ELF-1 (cell line): ENCODE results near the gene NUBP1.
"Not testable (repeated sequence)": the region's sequence is repeated elsewhere in the genome, so short reads cannot be mapped to it uniquely, and the experiment has no call there.

Experiments
- DNase-seq: peaks from one replicate; pipeline ENCODE4 v3.0.0-alpha.2; 2016; ENCODE audit warnings: low read depth, low spot score

NUBP1 gene

DNA sequence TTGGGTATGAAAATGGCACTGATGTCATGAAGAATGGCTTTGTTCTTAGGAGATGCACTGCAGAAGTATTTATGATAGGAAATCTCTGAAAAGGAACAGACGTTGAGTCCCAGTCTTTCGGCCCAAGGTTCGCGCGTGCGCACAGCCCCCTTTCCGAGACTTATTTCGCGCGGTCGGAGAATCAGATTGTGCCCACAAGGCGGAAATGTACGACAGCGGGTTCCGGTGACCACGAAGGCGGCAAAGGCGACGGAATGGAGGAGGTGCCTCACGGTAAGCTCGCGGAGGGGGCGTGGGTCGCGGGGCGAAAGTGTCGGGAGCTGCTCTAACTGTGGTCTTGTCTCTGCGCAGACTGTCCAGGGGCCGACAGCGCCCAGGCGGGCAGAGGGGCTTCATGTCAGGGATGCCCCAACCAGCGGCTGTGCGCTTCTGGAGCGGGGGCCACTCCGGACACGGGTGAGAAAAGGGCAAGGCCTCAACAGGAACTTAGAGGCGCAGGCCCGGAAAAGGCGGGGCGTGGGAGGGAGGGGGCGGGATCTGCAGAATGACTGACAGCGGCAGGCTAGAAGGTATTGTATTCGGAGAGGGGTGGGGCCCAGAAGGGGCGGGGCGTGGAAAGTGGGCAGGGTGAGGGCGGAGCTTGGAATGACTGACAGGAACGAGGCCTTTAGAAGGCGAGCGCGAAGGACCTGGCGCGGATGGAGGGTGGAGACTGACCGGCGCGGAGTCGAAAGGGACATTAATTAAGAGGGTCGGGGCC lies at the start of gene NUBP1:
Gene NUBP1, plus strand, starts transcription at position 233 of the 760 bp plus-strand sequence. Its CDS starts 22 bp downstream, at position 255.
- DNase-seq: peak; percentile 97

DNA sequence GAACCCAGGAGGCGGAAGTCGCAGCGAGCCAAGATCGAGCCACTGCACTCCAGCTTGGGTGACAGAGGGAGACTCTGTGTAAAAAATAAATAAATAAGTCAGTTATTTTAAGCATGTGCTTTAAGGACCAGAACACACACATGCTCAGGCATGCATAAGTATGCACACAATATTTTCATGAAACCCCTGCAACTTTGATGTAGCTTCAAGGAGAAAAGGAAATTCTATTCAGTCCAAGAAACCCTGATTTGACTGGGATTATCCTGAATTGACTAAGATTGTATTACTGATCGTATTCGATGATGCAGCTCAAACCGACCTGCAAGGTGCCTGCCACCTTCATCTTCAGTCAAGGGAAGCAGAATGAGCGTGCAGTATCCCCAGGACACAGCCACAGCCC lies 49.8 kb upstream of the NUBP1 start:
- no peak for DNase-seq

DNA sequence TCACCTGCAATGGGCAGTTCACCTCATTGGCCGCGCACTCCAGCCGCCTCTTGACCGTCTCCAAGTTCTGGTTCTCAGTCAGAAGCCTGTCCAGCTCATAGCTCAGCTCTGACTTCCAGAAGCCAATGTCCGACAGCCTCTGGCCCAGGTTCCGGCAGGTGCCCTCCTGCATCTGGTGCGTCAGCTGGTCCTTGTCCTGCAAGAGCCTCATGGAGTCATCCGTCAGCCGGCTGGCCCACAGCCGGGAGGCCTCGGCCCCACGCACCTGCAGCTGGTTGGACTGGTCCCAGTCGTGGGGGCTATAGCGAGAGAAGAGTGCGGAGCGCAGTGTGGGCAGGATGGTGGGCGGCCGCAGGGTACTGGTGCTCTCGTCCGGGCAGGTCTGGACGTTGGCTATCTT lies 49.3 kb upstream of the NUBP1 start:
- DNase-seq: no peak

DNA sequence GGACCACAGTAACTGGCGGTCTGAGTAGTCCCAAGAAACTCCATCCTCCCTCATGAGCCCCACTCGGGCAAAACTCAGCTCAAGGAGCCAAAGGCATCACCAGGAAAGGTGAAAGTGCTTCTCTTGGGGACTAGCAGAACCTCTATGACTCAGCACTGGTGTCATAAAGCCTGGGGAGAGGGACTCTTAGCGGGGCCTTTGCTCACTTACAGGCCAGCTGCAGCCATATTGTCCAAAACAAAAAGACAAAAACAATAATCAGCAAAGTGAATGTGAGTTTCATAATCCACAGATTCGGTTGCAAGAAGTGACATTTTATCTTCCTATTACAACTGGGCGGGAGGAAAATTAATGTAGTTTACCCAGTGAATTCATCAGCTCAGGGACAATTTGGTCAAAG lies 48.8 kb upstream of the NUBP1 start, which contains the start of gene TEKT5:
Gene TEKT5, minus strand, starts transcription at position 101 of the 400 bp plus-strand sequence. Its CDS starts 57 bp downstream, at position 44.
- no peak for DNase-seq

DNA sequence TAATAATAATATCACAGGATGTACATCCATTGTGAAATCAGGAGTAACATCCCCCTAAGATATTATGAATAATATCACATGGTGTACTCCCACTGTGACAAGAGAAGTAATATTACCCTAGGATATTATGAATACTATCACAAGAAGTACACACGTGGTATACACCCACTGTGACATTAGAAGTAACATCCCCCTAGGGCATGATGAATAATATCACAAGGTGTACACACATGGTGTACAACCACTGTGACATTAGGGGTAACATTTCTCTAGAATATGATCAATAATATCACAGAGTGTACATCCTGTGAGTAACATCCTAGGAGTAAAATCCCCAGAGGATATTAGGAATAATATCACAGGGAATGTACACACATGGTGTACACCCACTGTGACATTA lies 43.9 kb upstream of the NUBP1 start:
- DNase-seq: no peak

DNA sequence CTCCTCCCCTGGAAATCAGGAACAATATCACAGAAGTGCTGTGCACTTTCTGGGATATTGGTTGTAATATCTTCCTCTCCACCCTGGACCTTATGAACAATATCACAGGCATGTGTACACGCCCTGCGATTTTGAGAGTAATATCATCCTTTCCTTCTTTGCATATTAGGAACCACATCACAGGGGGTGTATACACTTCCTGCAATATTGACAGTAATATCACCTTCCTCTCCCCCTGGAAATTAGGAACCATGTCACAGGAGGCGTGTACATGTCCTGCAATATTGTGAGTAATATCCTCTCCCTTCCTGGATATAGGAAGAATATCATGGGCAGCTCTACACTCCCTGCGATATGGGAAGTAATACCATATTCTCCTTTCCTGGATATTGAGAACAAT lies 34.7 kb upstream of the NUBP1 start:
- DNase-seq: no peak

DNA sequence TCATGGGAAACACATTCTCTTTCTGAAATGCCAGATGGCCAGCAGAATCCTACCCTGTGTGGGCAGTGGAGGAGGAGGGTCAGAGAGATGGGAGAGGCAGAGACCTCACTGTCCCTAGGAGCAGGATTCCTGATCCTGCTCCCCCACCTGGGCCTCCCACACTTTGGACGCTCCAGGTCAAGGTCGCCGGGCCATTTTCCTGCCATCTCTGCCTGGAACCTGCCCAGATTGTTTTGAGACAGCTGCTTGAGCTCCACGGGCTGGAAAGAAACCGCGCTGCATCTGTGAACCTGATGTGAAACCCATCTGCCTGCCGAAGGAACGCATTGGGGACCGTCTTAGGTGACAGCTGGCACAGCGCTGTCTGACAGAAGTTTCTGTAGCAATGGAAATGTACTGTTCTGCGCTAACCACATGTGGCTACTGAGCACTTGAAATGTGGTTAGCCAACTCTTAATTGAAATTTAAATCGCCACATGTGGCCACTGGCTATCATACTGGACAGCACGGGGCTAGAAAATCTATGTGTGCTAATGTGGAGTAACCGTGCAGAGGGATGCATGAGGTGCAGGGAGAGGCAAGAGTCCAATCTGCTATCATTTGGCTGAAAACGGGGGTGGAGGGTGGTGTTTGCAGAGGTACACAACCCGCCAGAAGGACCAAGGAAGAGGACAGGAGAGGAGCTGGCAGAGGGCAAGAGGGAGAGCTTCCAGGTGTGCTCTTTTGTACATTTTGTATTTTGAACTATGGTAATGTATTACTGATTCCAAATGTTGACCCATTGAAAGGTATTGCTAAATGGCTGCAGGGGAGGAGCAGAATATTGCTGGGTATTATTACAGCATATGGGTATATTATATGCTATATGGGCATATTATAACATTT lies 15.4 kb upstream of the NUBP1 start:
- no peak for DNase-seq

DNA sequence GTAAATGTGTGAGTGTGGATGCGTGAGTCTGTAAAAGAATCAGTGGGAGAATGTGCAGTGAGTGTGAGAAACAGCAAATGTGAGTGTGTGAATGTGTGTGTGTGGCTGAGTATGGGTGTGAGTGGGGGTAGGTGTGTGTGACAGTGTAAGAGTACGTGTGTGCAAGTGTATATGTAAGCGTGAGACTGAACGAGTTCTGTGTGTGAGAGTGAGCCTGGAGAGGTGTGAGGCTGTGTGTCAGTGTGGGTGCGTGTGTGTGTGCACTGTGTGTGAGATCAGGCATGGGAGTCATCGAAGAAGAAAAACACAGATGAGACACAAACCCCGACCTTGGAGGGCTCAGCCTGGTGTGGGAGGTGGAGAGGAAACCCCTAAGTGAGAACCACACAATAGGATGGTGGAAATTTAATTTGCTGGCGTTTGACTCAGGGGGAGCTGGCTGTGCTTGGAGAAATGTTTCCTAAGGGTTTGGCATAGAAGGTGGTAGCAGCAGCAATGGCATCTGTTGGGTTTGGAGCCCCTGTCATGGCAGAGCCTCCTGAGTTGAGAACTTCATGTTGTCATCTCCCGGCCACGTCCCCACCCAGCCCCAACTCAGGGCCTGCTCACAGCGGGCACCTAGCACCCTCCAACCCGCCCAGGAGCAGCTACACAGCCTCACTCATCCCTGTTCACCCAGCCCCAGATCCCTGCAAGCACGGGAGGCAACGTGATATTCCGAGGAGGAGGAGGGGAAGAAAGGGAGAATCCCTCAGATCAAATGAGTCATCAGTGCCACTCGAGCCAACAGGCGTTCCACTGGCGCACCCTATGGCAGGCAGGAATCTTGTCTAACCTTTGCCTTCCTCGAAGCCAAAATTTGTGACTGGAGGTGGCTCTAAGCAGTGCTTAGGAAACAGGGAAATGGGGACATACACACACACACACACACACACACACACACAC lies 14.3 kb upstream of the NUBP1 start:
- peak; percentile 36 for DNase-seq

DNA sequence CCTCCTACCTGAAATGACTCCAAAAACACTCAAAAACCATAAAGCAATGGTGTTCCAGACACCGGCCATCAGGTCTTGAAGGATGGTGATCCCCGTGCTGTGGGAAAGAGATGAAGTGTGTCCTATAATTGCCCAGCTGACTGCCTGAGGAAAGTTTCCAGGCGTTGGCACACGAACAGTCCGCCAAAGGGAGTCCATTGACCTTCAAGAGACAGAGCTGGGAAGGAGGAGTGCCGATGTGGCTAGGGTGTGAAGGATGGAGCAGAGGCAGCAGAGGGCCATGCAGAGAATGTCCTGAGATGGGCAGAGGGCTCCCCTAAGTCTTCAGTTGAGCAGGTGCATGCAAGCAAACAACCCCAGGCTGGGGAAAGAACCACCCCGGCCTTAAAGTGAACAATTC lies 11.9 kb upstream of the NUBP1 start:
- DNase-seq: no peak

DNA sequence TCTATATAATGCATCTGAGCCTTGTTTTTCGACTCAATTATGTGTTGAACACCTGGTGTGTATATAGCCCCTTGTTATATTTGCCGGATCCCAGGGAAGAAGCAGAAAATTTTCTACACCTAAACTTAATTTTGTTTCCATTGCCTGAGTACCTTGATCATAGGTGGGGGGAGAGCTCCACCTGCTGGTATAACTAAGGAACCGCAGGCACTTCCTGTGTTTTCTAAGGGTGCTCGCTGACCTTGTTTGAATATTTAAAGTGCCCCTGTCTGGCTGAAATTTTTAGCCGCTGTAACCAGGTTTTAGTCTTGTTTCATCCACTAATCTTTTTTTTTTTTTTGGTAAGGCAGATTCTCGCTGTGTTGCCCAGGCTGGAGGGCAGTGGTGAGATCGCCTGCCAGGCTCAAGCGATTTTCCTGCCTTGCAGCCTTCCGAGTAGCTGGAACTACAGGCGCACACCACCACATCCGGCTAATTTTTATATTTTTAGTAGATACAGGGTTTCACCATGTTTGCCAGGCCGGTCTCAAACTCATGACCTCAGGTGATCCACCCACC lies 6.5 kb upstream of the NUBP1 start:
- peak; percentile 67 for DNase-seq

DNA sequence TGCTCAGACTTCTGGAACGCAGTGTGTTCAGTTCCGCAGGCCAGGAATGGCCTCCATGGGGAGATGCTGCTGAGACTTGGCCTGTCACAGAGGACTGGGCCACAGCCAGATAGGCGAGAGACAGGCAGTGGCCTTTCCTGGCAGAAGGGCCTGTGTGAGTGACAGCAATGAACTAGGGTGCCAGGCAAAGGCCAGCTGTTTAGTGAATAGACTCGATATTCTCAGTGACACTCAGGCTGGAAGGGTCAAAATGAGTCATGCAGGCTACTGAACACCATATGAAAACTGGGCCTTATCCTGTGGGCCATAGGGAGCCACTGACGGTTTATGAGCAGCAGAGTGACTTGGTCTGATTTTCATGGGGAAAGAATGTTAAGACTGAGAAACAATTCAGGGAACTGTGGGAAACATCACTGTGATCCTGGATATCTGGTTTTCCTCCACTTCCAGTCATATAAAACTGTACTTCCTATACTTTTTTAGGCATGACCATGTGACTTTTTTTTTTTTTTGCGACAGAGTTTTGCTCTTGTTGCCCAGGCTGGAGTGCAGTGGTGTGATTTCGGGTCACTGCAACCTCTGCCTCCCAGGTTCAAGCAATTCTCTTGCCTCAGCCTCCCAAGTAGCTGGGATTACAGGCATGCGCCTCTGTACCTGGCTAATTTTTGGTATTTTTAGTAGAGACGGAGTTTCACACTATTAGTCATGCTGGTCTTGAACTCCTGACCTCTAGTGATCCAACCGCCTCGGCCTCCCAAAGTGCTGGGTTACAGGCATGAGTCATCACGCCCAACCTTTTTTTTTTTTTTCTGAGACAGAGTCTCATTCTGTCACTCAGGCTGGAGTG lies 5.2 kb upstream of the NUBP1 start:
- DNase-seq: peak; percentile 64

DNA sequence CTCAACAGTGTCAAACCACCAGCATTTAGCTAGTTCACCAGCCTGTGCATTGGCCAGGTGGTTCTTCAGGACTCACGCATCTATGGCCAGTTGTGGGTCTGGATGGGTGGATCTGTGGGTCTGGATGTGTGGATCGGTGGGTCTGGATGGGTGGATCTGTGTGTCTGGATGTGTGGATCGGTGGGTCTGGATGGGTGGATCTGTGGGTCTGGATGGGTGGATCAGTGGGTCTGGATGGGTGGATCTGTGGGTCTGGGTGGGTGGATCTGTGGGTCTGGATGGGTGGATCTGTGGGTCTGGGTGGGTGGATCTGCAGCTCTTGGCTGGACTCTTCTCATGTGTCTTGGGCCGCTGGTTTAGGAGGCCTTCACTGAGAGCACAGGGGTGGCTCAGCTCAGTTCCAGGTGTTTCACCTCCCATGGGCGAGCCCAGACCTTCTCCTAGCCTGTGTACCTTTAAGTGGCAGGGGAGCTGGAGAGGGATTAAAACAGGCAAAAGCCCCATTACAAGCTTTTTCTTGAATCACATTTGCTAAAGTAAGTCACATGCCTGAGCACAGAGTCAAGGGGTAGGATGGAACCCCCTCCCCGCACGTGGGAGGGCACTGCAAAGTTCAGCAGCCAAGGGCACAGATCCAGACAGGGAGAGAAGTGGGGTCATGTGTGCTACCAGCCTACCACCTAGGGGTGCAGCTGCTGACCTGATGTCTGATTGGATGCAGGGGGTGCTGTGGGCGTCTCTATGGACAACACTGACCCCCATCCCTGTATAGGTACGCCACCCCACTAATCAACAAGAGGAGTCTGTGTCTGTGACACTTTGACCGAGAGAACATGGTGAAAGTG lies 3.4 kb upstream of the NUBP1 start:
- no peak for DNase-seq

DNA sequence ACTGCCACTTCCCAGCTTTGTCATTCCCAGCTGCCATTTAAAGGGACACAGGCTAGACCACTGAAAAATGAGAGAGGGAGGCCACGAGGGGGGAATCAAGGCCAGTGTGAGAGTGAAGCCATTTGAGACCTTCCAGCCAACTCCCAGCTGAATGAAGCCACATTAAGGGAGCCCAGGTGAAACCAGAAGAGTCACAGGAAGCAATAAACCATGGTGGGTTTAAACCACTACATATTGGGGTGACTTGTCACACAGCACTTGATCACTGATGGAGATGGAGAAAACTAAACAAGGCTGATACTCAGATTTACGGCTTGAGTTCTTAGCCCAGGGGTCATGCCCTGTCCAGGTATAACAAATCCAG lies 2.8 kb upstream of the NUBP1 start:
- no peak for DNase-seq

DNA sequence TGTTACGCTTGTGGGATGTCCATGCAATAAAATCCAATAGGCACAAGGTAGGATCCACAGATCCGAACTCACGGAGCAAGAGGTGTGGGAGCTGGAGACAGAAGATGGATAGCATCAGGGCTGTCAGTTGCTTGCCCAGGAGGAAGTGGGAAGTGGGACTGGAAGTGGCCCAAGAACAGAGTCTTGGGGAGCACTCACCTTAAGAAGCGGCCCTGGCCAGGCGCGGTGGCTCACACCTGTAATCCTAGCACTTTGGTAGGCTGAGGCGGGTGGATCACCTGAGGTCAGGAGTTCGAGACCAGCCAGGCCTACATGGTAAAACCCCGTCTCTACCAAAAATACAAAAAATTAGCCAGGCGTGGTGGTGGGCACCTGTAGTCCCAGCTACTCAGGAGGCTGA lies 2.4 kb upstream of the NUBP1 start:
- not testable (repeated sequence) for DNase-seq

DNA sequence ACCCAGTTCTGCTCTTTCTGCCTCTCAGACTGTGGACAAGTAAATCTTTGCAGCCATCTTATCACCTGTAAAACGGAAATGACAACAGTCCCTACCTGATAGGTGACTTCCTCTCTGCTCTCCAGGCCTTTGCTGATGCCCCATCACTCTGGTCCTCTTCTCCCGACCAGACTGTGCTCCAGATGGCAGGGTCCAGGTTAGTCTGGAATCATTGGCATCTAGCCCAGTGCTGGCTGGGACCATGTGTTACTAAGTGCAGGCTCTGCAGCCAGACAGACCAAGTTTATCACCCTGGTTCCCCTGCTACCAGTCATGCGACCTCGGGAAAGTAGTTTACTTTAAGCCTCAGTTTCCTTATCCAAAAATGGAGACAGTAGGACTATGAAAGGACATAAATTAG lies 1.8 kb upstream of the NUBP1 start:
- DNase-seq: no peak

DNA sequence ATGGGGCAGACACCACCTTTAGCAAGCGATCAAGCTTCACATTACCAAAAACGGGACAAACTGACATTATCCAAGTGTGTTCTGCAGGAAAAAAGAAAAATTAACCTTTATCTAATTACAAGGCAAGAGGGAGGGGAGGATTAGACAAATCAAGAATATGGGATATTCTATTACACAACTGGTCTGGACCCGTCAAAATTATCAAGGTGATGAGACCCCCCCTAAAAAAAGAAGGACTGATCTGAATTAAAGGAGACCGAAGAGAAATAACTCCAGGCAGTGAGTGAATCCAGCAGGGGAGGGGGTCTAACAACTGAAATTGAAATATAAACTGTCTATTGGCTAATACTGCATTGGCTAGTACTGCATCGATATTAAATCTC lies 424 bp upstream of the NUBP1 start:
- DNase-seq: no peak

DNA sequence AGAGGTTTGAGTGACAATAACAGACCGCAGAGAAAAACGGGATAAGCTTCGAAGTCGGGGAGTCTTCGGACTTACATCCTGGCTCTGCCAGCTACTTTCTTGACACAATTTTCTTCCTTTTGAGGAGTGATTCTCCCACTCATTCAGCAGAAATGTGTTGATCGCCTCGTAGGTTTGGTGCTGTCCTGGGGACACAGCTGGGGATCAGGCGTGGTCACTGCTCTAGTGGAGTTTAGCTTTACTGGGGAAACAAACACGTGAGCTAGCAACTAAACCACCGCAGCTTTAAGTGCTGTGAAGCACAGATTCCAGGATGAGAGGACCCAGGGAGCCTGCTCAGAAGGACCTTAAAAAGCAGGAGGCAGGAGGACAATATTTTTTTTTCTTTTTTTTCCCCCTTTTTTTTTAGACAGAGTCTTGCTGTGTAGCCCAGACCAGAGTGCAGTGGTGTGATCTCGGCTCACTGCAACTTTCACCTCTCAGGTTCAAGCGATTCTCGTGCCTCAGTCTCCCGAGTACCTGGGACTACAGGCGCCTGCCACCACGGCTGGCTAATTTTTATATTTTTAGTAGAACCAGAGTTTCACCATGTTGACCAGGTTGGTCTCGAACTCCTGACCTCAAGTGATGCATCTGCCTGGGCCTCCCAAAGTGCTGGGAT lies 858 bp downstream of the NUBP1 start:
- no peak for DNase-seq

DNA sequence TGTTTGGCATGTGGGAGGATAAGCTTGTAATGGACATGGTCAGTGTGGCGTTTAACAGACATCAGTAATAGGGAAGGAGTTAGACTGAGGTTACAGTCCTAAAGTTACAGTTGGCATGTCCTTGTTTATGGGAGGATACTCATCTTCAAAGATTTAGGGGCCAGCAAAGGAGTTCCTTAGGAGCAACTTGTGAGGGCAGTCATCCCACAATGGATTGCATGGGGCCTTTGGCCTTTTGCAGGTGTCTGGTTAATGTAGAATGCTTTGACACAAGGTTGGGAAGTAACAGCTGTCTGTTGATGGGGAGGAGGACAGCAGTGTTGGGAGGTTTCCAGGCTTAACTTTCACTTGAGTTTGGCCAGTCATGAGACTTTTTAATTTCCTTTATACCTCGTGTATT lies 2.2 kb downstream of the NUBP1 start:
- DNase-seq: no peak

DNA sequence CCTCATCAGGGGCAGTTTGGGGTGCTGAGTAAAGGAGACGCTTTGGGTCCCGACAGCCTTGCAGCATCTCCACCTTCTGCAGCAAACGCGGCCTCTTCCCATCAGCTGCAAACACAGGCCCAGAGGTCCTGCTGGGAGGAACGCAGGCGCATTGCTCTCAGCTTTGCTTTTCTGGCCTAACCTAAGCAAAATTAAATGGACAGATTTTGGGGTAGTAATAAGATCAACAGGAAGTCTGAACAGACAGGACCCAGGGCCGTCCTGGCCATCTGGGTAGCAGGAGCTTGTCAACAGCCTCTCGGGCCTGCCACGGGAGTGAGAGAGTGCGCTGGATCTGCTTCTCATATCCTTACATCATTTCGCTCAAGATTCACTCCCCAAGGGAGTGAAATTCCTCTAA lies 7.2 kb downstream of the NUBP1 start:
- DNase-seq: no peak
